IMR-90 (cell line): ENCODE measurements around the gene MB. TPM values are rescaled to one million over a fixed set of nuclear protein-coding genes. Genes with fewer than 3 reads are reported as not detected.

Experiments
- ATAC-seq: fragments of 200-7000 bp; cut with Tn5 transposase; 2 replicates; pipeline ENCODE4 v1.9.1; 2020; ENCODE audit warnings: low read depth, mild to moderate bottlenecking, moderate library complexity
- BruUV-seq: library from RNA; stranded (reverse); fragments of 400-500 nt; replicated peaks from 2 replicates; lab custom pipeline; 2021; lab: Mats Ljungman, UMichigan
- CTCF ChIA-PET: fragments of 300-600 bp; formaldehyde crosslinking; extraction: SDS; loops from one replicate; lab custom pipeline; 2021; ENCODE audit warnings: antibody characterized with exemption; lab: Yijun Ruan, JAX
- POLR2A ChIA-PET: fragments of 300-600 bp; sonication (Branson Sonifier 250); formaldehyde crosslinking; loops from one replicate; lab custom pipeline; 2022; ENCODE audit warnings: antibody characterized with exemption; ENCODE audit not compliant: unreplicated experiment; lab: Charles Lee
- DNase-seq: peaks from one replicate; pipeline ENCODE4 v3.0.0; 2013
- H2AFZ ChIP-seq: replicated peaks from 2 replicates; pipeline ENCODE3; 2013; ENCODE audit warnings: low read length, mild to moderate bottlenecking; ENCODE audit not compliant: poor library complexity
- H2AK5ac ChIP-seq: 2 replicates; pipeline ENCODE4 v1.6.1; 2013; ENCODE audit warnings: low read depth, low read length, inconsistent platforms
- H2AK9ac ChIP-seq: replicated peaks from 2 replicates; pipeline ENCODE3; 2013; ENCODE audit warnings: mild to moderate bottlenecking, low read depth, low read length, moderate library complexity; ENCODE audit not compliant: poor library complexity
- H2BK120ac ChIP-seq: 2 replicates; pipeline ENCODE4 v1.6.1; 2013; ENCODE audit warnings: low read depth, low read length, inconsistent platforms
- H2BK15ac ChIP-seq: 3 replicates; pipeline ENCODE4 v1.6.1; 2013; ENCODE audit warnings: low read depth, low read length, inconsistent platforms
- H2BK20ac ChIP-seq: 2 replicates; pipeline ENCODE4 v1.6.1; 2013; ENCODE audit warnings: low read depth, mild to moderate bottlenecking, inconsistent platforms, low read length, moderate library complexity
- H2BK5ac ChIP-seq: 2 replicates; pipeline ENCODE4 v1.6.1; 2013; ENCODE audit warnings: mild to moderate bottlenecking, low read depth, low read length, inconsistent platforms; ENCODE audit not compliant: poor library complexity, severe bottlenecking
- H3K14ac ChIP-seq: replicated peaks from 2 replicates; pipeline ENCODE4 v1.6.1; 2013; ENCODE audit warnings: low read depth, low read length, inconsistent platforms
- H3K18ac ChIP-seq: 2 replicates; pipeline ENCODE4 v1.6.1; 2013; ENCODE audit warnings: low read depth, low read length, control low read depth
- H3K23ac ChIP-seq: 2 replicates; pipeline ENCODE4 v1.6.1; 2013; ENCODE audit warnings: low read depth, low read length, inconsistent platforms
- H3K27ac ChIP-seq: 2 replicates; pipeline ENCODE4 v1.5.1; 2013; ENCODE audit warnings: mild to moderate bottlenecking, control low read depth, low read length; ENCODE audit not compliant: insufficient read depth
- H3K27me3 ChIP-seq: 2 replicates; pipeline ENCODE4 v1.6.1; 2013; ENCODE audit warnings: low read length; ENCODE audit not compliant: control insufficient read depth, insufficient read depth
- H3K36me3 ChIP-seq: 2 replicates; pipeline ENCODE4 v1.6.1; 2013; ENCODE audit warnings: low read length, mixed read lengths; ENCODE audit not compliant: control insufficient read depth, insufficient read depth
- H3K4ac ChIP-seq: 2 replicates; pipeline ENCODE4 v1.6.1; 2013; ENCODE audit warnings: low read depth, low read length, inconsistent platforms
- H3K4me1 ChIP-seq: 2 replicates; pipeline ENCODE4 v1.6.1; 2013; ENCODE audit warnings: low read length, mixed read lengths; ENCODE audit not compliant: control insufficient read depth, insufficient read depth
- H3K4me2 ChIP-seq: 2 replicates; pipeline ENCODE4 v1.6.1; 2013; ENCODE audit warnings: low read depth, mild to moderate bottlenecking, control low read depth, low read length, moderate library complexity
- H3K4me3 ChIP-seq: 2 replicates; pipeline ENCODE4 v1.5.1; 2013; ENCODE audit warnings: low read depth, mild to moderate bottlenecking, control low read depth, low read length, moderate library complexity; ENCODE audit not compliant: insufficient read depth
- H3K56ac ChIP-seq: 2 replicates; pipeline ENCODE4 v1.6.1; 2013; ENCODE audit warnings: low read length, inconsistent platforms; ENCODE audit not compliant: insufficient read depth; ENCODE audit errors: extremely low read depth
- H3K79me1 ChIP-seq, 2 experiments: 2 replicates each; pipeline ENCODE4 v1.6.1; 2013; ENCODE audit warnings: low read length in 2 of 2, inconsistent platforms in 1 of 2, low read depth in 1 of 2
- H3K9ac ChIP-seq: 2 replicates; pipeline ENCODE4 v1.6.1; 2013; ENCODE audit warnings: low read depth, low read length, control low read depth
- H3K9me1 ChIP-seq: 2 replicates; pipeline ENCODE4 v1.6.1; 2013; ENCODE audit warnings: low read length, inconsistent platforms; ENCODE audit not compliant: insufficient read depth
- H3K9me3 ChIP-seq: 2 replicates; pipeline ENCODE4 v1.6.1; 2013; ENCODE audit warnings: low read length; ENCODE audit not compliant: control insufficient read depth, insufficient read depth
- H4K20me1 ChIP-seq: 2 replicates; pipeline ENCODE4 v1.6.1; 2013; ENCODE audit warnings: low read length, inconsistent platforms; ENCODE audit not compliant: insufficient read depth
- H4K5ac ChIP-seq: 2 replicates; pipeline ENCODE4 v1.6.1; 2013; ENCODE audit warnings: mild to moderate bottlenecking, low read depth, low read length, control low read depth
- H4K8ac ChIP-seq, 2 experiments: 2 replicates each; pipeline ENCODE4 v1.6.1; 2013; ENCODE audit warnings: low read depth in 2 of 2, low read length in 2 of 2, control low read depth in 1 of 2, inconsistent platforms in 1 of 2
- H4K91ac ChIP-seq: 2 replicates; pipeline ENCODE4 v1.6.1; 2013; ENCODE audit warnings: low read depth, low read length, inconsistent platforms; ENCODE audit not compliant: insufficient read depth
- BHLHE40 ChIP-seq: fragments of 150-350 bp; IDR thresholded peaks from 2 replicates; pipeline ENCODE4 v1.6.1; 2016; ENCODE audit warnings: mild to moderate bottlenecking, low read depth, low read length
- CEBPB ChIP-seq: IDR thresholded peaks from 2 replicates; pipeline ENCODE4 v1.6.1; 2012; ENCODE audit warnings: low read depth, low read length, improper control_type of control experiment
- CHD1 ChIP-seq: IDR thresholded peaks from 2 replicates; pipeline ENCODE4 v1.6.1; 2012; ENCODE audit warnings: low read depth, low read length, improper control_type of control experiment
- FOS ChIP-seq: fragments of 150-350 bp; IDR thresholded peaks from 2 replicates; pipeline ENCODE4 v1.6.1; 2016; ENCODE audit warnings: low read depth, low read length
- MAFK ChIP-seq: IDR thresholded peaks from 2 replicates; pipeline ENCODE4 v1.6.1; 2012; ENCODE audit warnings: low read depth, low read length, improper control_type of control experiment
- MAZ ChIP-seq: IDR thresholded peaks from 2 replicates; pipeline ENCODE4 v1.6.1; 2012; ENCODE audit warnings: low read depth, mild to moderate bottlenecking, low read length, improper control_type of control experiment, moderate library complexity, borderline replicate concordance
- MXI1 ChIP-seq: IDR thresholded peaks from 2 replicates; pipeline ENCODE4 v1.6.1; 2012; ENCODE audit warnings: low read depth, mild to moderate bottlenecking, low read length, moderate library complexity, borderline replicate concordance
- RAD21 ChIP-seq: IDR thresholded peaks from 2 replicates; pipeline ENCODE4 v1.6.1; 2012; ENCODE audit warnings: low read length, improper control_type of control experiment
- RFX5 ChIP-seq: IDR thresholded peaks from 2 replicates; pipeline ENCODE4 v1.8.0; 2012; ENCODE audit warnings: low read depth, mild to moderate bottlenecking, low read length, moderate library complexity
- SMC3 ChIP-seq: fragments of 150-350 bp; IDR thresholded peaks from 2 replicates; pipeline ENCODE4 v1.6.1; 2016; ENCODE audit warnings: low read depth, mild to moderate bottlenecking, antibody characterized with exemption, low read length, moderate library complexity
- WGBS, 2 experiments: methylation state at CpG; one replicate each; pipeline versions ENCODE4 v1.1.5 to v1.1.7; 2013; ENCODE audit warnings: missing lambda C conversion rate in 2 of 2; ENCODE audit not compliant: insufficient read length in 1 of 2; ENCODE audit errors: extremely low coverage in 2 of 2; 5-methylcytosine and 5-hydroxymethylcytosine counted together
- dilution Hi-C: fragments of 300-500 bp; cut with HindIII; formaldehyde crosslinking; loops from one replicate; pipeline ENCODE4 v1.14.3; 2018; ENCODE audit warnings: low sequenced_read_pairs; ENCODE audit not compliant: unreplicated experiment
- in situ Hi-C: fragments of 300-500 bp; cut with MboI; formaldehyde crosslinking; loops from 3 replicates; pipeline ENCODE4 v1.14.3; 2019; ENCODE audit warnings: low sequenced_read_pairs, inconsistent platforms, mixed read lengths
- intact Hi-C: fragments of 100-400 bp; cut with micrococcal nuclease; formaldehyde crosslinking; loops from 2 replicates; pipeline ENCODE4 v1.10.0; 2022
- polyA plus RNA-seq, 3 experiments: library from polyadenylated mRNA; depleted of rRNA; stranded (reverse); fragments of >200 nt; gene quantifications; 2 replicates each; pipeline ENCODE4 v1.2.3, GENCODE V29; 2012; ENCODE audit warnings: low replicate concordance in 1 of 3
- total RNA-seq: library from RNA; depleted of rRNA; stranded (reverse); fragments of >200 nt; gene quantifications from 2 replicates; pipeline ENCODE4 v1.2.3, GENCODE V29; 2012
- TF ChIP-seq, protein P1 (sequence below): conservative IDR thresholded peaks from 2 replicates; pipeline ENCODE4 v1.5.1; 2012; ENCODE audit warnings: mild to moderate bottlenecking, low read depth, low read length, improper control_type of control experiment
- TF ChIP-seq, protein P2 (sequence below): fragments of 150-350 bp; IDR thresholded peaks from 2 replicates; pipeline ENCODE4 v1.6.1; 2017; ENCODE audit warnings: mild to moderate bottlenecking, antibody characterized with exemption, low read length, low read depth

MB gene
- total and polyA plus RNA-seq, 2 of the 4 experiments (the other 2 are of a cell fraction), result not detected

DNA sequence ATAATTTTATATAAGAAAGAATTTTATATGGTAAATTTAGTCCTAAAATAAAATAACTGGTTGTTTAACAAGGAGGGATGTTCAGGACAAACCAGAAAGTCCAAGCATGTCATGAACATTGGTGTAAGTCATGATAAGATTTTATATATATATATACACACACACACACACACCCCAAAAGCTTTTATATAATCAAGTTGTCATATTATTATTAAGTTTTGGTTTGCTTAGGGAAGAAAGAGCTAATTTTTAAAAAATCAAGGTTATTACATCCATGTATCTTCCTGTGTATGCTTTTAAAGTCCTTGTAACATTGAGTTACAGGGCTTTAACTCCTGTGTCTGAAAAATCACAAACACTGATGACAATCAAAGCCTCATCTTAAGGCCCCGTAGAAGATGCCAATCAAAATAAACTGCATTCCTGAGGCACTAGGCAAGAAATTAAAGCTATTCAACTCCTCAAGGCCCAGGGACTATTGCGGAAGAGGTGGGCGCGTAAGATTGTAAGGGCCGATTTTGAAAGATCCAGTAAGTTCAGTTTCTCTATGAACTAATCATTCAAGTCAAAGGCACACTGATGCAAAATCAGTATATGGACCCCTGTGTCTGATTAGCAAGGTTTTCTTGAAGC is 47.9 kb upstream of the MB start:
- Histone ChIP-seq H4K5ac (no peak overlapping the region), H3K36me3 (peaks cover 2% of the 10 kb centered on the region; the same call in 1 of the 2 replicates), H2AK9ac (no peak overlapping the region), H2AFZ (no peak overlapping the region), H3K4me3 (no peak overlapping the region), H4K8ac (no peak overlapping the region), H2BK5ac (no peak overlapping the region), H3K27ac (no peak overlapping the region), H4K91ac (no peak overlapping the region), H2BK15ac (no peak overlapping the region), H3K9me3 (peaks cover 14% of the 10 kb centered on the region), H2BK20ac (no peak overlapping the region), H3K4me2 (no peak overlapping the region), H2AK5ac (no peak overlapping the region), H4K20me1 (no peaks in the 10 kb centered on the region), H3K9me1 (no peaks in the 10 kb centered on the region; the same call in none of the 2 replicates), H3K14ac (no peak overlapping the region), H3K56ac (no peak overlapping the region), H2BK120ac (no peak overlapping the region), H3K9ac (no peak overlapping the region), H3K79me1 (peaks cover 0 to 10% of the 10 kb centered on the region in 2 experiments; a peak in 2 of 4 replicates), H3K27me3 (no peaks in the 10 kb centered on the region), H3K23ac (no peak overlapping the region), H3K18ac (no peak overlapping the region), H3K4ac (no peak overlapping the region), H3K4me1 (peaks cover 5% of the 10 kb centered on the region)
- in situ Hi-C loops, result no loop called here
- WGBS, 2 experiments, result no CpG with 5 or more reads among the region's 5 CpGs
- no TSS peak for BruUV-seq
- dilution Hi-C loops, result no loop called here
- DNase-seq, result no peak
- no peak for ATAC-seq
- ChIA-PET CTCF (no interaction called here), POLR2A (no interaction called here)
- TF ChIP-seq CEBPB (no peak), SMC3 (no peak), BHLHE40 (no peak), RAD21 (no peak), CHD1 (no peak), MAFK (no peak), MAZ (no peak), MXI1 (no peak), FOS (no peak), RFX5 (no peak)
- TF ChIP-seq, protein P1, sequence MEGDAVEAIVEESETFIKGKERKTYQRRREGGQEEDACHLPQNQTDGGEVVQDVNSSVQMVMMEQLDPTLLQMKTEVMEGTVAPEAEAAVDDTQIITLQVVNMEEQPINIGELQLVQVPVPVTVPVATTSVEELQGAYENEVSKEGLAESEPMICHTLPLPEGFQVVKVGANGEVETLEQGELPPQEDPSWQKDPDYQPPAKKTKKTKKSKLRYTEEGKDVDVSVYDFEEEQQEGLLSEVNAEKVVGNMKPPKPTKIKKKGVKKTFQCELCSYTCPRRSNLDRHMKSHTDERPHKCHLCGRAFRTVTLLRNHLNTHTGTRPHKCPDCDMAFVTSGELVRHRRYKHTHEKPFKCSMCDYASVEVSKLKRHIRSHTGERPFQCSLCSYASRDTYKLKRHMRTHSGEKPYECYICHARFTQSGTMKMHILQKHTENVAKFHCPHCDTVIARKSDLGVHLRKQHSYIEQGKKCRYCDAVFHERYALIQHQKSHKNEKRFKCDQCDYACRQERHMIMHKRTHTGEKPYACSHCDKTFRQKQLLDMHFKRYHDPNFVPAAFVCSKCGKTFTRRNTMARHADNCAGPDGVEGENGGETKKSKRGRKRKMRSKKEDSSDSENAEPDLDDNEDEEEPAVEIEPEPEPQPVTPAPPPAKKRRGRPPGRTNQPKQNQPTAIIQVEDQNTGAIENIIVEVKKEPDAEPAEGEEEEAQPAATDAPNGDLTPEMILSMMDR, result no peak
- TF ChIP-seq, protein P2, sequence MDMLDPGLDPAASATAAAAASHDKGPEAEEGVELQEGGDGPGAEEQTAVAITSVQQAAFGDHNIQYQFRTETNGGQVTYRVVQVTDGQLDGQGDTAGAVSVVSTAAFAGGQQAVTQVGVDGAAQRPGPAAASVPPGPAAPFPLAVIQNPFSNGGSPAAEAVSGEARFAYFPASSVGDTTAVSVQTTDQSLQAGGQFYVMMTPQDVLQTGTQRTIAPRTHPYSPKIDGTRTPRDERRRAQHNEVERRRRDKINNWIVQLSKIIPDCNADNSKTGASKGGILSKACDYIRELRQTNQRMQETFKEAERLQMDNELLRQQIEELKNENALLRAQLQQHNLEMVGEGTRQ, result no peak
- intact Hi-C loops, result loop anchor here (5.0 kb wide), 1 partner anchor 42 kb away; no protein-coding TSS in a partner anchor
